Tibial artery (tissue), 4 donors: Measurements from ENCODE around the gene ALOXE3.
"Not testable (repeated sequence)": the region's sequence is repeated elsewhere in the genome, so short reads cannot be mapped to it uniquely, and the experiment has no call there.

Experiments
- DNase-seq, 2 donors: peaks; one replicate each; pipeline ENCODE4 v3.0.0-alpha.2; 2019
- H3K27ac ChIP-seq, 2 donors: fragments of 200-600 bp; sonication (generic) in 1 of 2; 1 replicate in 1 of 2; 2 replicates in 1 of 2; pipeline ENCODE4 v1.5.1; 2018 to 2019; ENCODE audit warnings: mild to moderate bottlenecking in 1 of 2
- H3K27me3 ChIP-seq, 2 donors: fragments of 200-600 bp; sonication (generic) in 1 of 2; one replicate each; pipeline versions ENCODE4 v1.5.1 to v1.6.0; 2016 to 2019
- H3K36me3 ChIP-seq, 3 donors: fragments of 200-600 bp; sonication (generic) in 2 of 3; one replicate each; pipeline ENCODE4 v1.5.1; 2016 to 2019; ENCODE audit warnings: mild to moderate bottlenecking in 2 of 3
- H3K4me1 ChIP-seq, 4 donors: fragments of 200-600 bp; sonication (generic) in 2 of 4; 1 replicate in 3 of 4; 2 replicates in 1 of 4; pipeline ENCODE4 v1.5.1; 2016 to 2019
- H3K4me3 ChIP-seq, 2 donors: fragments of 200-600 bp; sonication (generic) in 1 of 2; 1 replicate in 1 of 2; 2 replicates in 1 of 2; pipeline ENCODE4 v1.5.1; 2018 to 2019; ENCODE audit warnings: mild to moderate bottlenecking in 2 of 2
- H3K9me3 ChIP-seq, 3 donors: fragments of 200-600 bp; sonication (generic) in 1 of 3; one replicate each; pipeline ENCODE4 v1.5.1; 2016 to 2019
- CTCF ChIP-seq, 2 experiments: fragments of 200-600 bp in 1 of 2; fragments of 450-650 bp in 1 of 2; IDR thresholded peaks; one replicate each; pipeline ENCODE4 v1.5.1; 2017 to 2019; ENCODE audit warnings: antibody characterized with exemption in 2 of 2, mild to moderate bottlenecking in 1 of 2, moderate library complexity in 1 of 2
- intact Hi-C: fragments of 100-400 bp; cut with DNase I; formaldehyde crosslinking; loops from one replicate; pipeline ENCODE4 v1.15.0; 2023; ENCODE audit warnings: low total_unique reads

Gene ALOXE3

GRCh38 chr17:8082292-8082691 is 36.0 kb downstream of the ALOXE3 start:
- Histone ChIP-seq H3K27ac (no peak overlapping the region), H3K36me3 (no peaks in the 10 kb centered on the region), H3K4me3 (no peak overlapping the region), H3K9me3 (no peaks in the 10 kb centered on the region), H3K27me3 (peaks cover 3 to 88% of the 10 kb centered on the region in 2 donors), H3K4me1 (peaks cover 4 to 17% (median 13%) of the 10 kb centered on the region in 4 donors)
- no peak for DNase-seq
- no peak for TF ChIP-seq CTCF (IDR thresholded peaks at IDR 0.05)
- intact Hi-C loops = no loop called here

DNA sequence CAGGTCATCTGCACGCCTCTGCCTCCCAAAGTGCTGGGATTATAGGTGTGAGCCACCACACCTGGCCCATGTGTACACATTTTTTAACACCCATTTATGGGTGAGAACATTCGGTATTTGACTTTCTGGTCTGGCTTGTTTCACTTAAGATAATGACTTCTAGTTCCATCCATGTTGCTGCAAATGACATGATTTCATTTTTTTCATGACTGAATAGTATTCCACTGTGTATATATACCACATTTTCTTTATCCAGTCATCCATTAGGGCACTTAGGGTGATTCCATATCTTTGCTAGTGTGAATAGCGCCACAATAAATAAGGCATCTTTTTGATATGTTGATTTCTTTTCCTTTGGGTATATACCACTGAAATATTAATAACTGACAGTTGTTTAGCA is 36.4 kb downstream of the ALOXE3 start:
- TF ChIP-seq CTCF (IDR thresholded peaks at IDR 0.05) = no peak
- Histone ChIP-seq H3K36me3 (no peaks in the 10 kb centered on the region), H3K4me1 (peaks cover 4 to 17% (median 13%) of the 10 kb centered on the region in 4 donors), H3K27me3 (peaks cover 3 to 88% of the 10 kb centered on the region in 2 donors), H3K27ac (no peak overlapping the region), H3K4me3 (no peak overlapping the region), H3K9me3 (no peaks in the 10 kb centered on the region)
- intact Hi-C loops = no loop called here
- DNase-seq = no peak

- no peak overlapping the region for H3K27ac ChIP-seq
- peaks cover 4 to 17% (median 13%) of the 10 kb centered on the region in 4 donors for H3K4me1 ChIP-seq
- peaks cover 3 to 91% of the 10 kb centered on the region in 2 donors for H3K27me3 ChIP-seq
- no peaks in the 10 kb centered on the region for H3K9me3 ChIP-seq
- no peak for DNase-seq
- intact Hi-C loops = no loop called here
- no peak overlapping the region for H3K4me3 ChIP-seq
- H3K36me3 ChIP-seq = no peaks in the 10 kb centered on the region
- TF ChIP-seq CTCF (IDR thresholded peaks at IDR 0.05) = no peak
These were observed 37.5 kb downstream of the ALOXE3 start for GRCh38 chr17:8080799-8081219.

- Histone ChIP-seq H3K27me3 (peaks cover 3 to 91% of the 10 kb centered on the region in 2 donors), H3K27ac (no peak overlapping the region), H3K4me3 (peak overlapping the region; percentile 35 to 47), H3K36me3 (no peaks in the 10 kb centered on the region), H3K9me3 (no peaks in the 10 kb centered on the region), H3K4me1 (peaks cover 4 to 17% (median 13%) of the 10 kb centered on the region in 4 donors)
- no peak for TF ChIP-seq CTCF (IDR thresholded peaks at IDR 0.05)
- intact Hi-C loops = no loop called here
- DNase-seq = no peak
These were observed 38.0 kb downstream of the ALOXE3 start for GRCh38 chr17:8080208-8080798.

DNA sequence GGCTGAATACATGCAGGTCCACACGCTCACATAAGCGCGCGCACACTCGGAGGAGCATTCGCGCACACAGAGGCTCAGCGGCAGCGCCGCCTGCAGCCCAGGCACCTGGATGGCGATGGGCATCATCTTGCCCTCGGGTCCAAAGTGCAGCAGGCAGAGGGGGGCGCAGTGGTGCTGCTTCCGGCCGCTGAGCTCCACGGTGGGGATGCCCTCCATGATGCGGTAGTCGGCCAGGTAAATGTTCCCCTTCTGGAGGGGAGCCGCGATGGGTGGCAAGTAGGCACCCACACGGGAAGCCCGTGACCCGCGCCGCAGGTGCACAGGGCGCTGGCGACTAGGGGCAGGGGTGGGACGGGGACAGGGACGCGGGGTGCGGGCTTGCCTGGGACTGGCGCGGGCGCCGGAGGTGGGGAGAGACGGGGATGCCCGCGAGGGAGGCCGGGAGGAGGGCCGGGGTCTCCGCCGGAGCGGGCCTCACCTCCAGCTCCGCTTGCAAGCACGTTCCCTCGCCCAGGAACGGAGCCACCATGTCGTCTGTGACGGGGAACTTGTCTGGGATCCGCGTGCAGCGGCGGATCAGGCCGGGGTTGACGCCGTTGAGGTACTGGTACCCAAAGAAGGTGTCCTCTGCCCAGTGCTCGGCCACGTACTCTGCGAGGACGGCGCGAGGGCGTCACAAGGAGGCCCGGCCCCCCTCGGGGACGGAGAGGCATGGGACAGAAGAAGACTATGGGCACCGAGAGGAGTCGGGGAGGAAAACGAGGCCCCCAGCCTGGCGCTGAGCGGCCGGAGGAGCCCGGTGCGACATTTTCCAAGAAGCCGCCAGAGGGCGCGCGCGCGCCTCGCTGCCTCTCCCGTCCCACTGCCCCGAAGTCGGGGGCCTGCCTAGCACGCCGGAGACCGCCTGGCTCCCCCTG is 38.8 kb downstream of the ALOXE3 start:
- TF ChIP-seq CTCF (IDR thresholded peaks at IDR 0.05) = peak; percentile 78 to 95
- H3K27ac ChIP-seq = no peak overlapping the region
- peak; percentile 49 to 80 for DNase-seq
- intact Hi-C loops = no loop called here
- no peaks in the 10 kb centered on the region for H3K36me3 ChIP-seq
- peaks cover 4 to 17% (median 13%) of the 10 kb centered on the region in 4 donors for H3K4me1 ChIP-seq
- H3K4me3 ChIP-seq = peak overlapping the region; percentile 35 to 47
- peaks cover 3 to 90% of the 10 kb centered on the region in 2 donors for H3K27me3 ChIP-seq
- no peaks in the 10 kb centered on the region for H3K9me3 ChIP-seq

DNA sequence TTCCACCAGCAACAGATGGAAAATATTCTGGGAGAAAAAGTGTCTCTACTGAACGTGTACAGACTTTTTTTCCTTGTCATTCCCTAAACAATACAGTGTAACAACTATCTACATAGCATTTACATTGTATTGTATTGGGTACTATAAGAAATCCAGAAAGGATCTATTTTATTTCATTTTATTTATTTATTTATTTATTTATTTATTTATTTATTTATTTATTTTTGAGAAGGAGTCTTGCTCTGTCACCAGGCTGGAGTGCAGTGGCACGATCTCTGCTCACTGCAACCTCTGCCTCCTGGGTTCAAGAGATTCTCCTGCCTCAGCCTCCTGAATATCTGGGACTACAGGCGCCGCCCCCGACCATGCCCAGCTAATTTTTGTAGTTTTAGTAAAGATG is 40.4 kb downstream of the ALOXE3 start:
- H3K9me3 ChIP-seq, H3K27ac ChIP-seq, DNase-seq, H3K36me3 ChIP-seq, H3K4me3 ChIP-seq: not testable (repeated sequence)
- Histone ChIP-seq H3K4me1 (peaks cover 4 to 29% (median 23%) of the 10 kb centered on the region in 4 donors), H3K27me3 (peaks cover 3 to 90% of the 10 kb centered on the region in 2 donors)
- intact Hi-C loops = loop anchor here (2.0 kb wide), 1 partner anchor 15 kb away; no protein-coding TSS in a partner anchor
